B cell (primary cell): Measurements from ENCODE around the gene SLC50A1. TPM values are rescaled to one million over a fixed set of nuclear protein-coding genes. Genes with fewer than 3 reads are reported as not detected.

Source experiments
- ATAC-seq: fragments of 200-7000 bp; cut with Tn5 transposase; one replicate; pipeline ENCODE4 v1.10.0; 2021; ENCODE audit warnings: low read depth, mild to moderate bottlenecking, moderate number of reproducible peaks, moderate library complexity
- CTCF ChIA-PET: fragments of 350-600 bp; sonication (Branson Sonifier 250); formaldehyde crosslinking; loops from one replicate; lab custom pipeline; 2021; ENCODE audit warnings: antibody characterized with exemption, inconsistent platforms; lab: Charles Lee
- POLR2A ChIA-PET: fragments of 350-600 bp; sonication (Branson Sonifier 250); formaldehyde crosslinking; loops from one replicate; lab custom pipeline; 2021; ENCODE audit warnings: antibody characterized with exemption; lab: Charles Lee
- DNase-seq: peaks from one replicate; pipeline ENCODE4 v3.0.0; 2013
- H2AFZ ChIP-seq: 2 replicates; pipeline ENCODE4 v1.6.1; 2012; ENCODE audit warnings: mild to moderate bottlenecking, low read depth, low read length; ENCODE audit not compliant: insufficient read depth, poor library complexity, severe bottlenecking
- H3K27ac ChIP-seq, 2 donors: 1 replicate in 1 of 2; 2 replicates in 1 of 2; pipeline ENCODE4 v1.5.1; 2012 to 2013; ENCODE audit warnings: low read length in 2 of 2, mild to moderate bottlenecking in 2 of 2, moderate library complexity in 1 of 2
- H3K27me3 ChIP-seq, 4 experiments: fragments of 200-600 bp in 1 of 4; sonication (generic) in 1 of 4; replicated peaks in 1 of 4; 1 replicate in 2 of 4; 2 replicates in 2 of 4; pipeline versions ENCODE4 v1.6.1 to v1.7.0; 2013 to 2016; ENCODE audit warnings: low read length in 3 of 4, mild to moderate bottlenecking in 2 of 4, mixed read lengths in 1 of 4, moderate library complexity in 1 of 4; ENCODE audit not compliant: insufficient read depth in 4 of 4, control insufficient read depth in 3 of 4; ENCODE audit errors: control extremely low read depth in 1 of 4
- H3K36me3 ChIP-seq, 2 experiments: replicated peaks in 1 of 2; 1 replicate in 1 of 2; 2 replicates in 1 of 2; pipeline versions ENCODE4 v1.6.1 to v1.7.1; 2013; ENCODE audit warnings: low read length in 1 of 2; ENCODE audit not compliant: insufficient read depth in 2 of 2, control insufficient read depth in 1 of 2; ENCODE audit errors: control extremely low read depth in 1 of 2, extremely low read depth in 1 of 2
- H3K4me1 ChIP-seq, 2 donors: fragments of 200-600 bp in 1 of 2; sonication (generic) in 1 of 2; 1 replicate in 1 of 2; 2 replicates in 1 of 2; pipeline versions ENCODE4 v1.5.1 to v1.6.1; 2013 to 2017; ENCODE audit warnings: low read length in 2 of 2; ENCODE audit not compliant: control insufficient read depth in 2 of 2, insufficient read depth in 2 of 2
- H3K4me2 ChIP-seq: replicated peaks from 2 replicates; pipeline ENCODE3; 2012; ENCODE audit warnings: mild to moderate bottlenecking, low read depth, low read length; ENCODE audit not compliant: poor library complexity, severe bottlenecking
- H3K4me3 ChIP-seq, 5 experiments: fragments of 200-600 bp in 1 of 5; sonication (generic) in 1 of 5; 1 replicate in 3 of 5; 2 replicates in 2 of 5; pipeline versions ENCODE4 v1.5.1 to v1.7.0; 2011 to 2016; ENCODE audit warnings: low read length in 4 of 5, mild to moderate bottlenecking in 4 of 5, low read depth in 2 of 5, control low read depth in 1 of 5, moderate library complexity in 1 of 5; ENCODE audit not compliant: insufficient read depth in 1 of 5; ENCODE audit errors: control extremely low read depth in 1 of 5, extremely low read depth in 1 of 5
- H3K79me2 ChIP-seq: fragments of 200-600 bp; sonication (generic); one replicate; pipeline ENCODE4 v1.6.0; 2016; ENCODE audit warnings: low read length; ENCODE audit not compliant: control insufficient read depth, insufficient read depth
- H3K9ac ChIP-seq: fragments of 200-600 bp; sonication (generic); 2 replicates; pipeline ENCODE4 v1.6.1; 2017; ENCODE audit warnings: mild to moderate bottlenecking, low read length, moderate library complexity
- H3K9me3 ChIP-seq, 3 donors: one replicate each; pipeline versions ENCODE4 v1.6.1 to v1.7.1; 2013; ENCODE audit warnings: low read length in 2 of 3; ENCODE audit not compliant: control insufficient read depth in 2 of 3, insufficient read depth in 1 of 3; ENCODE audit errors: control extremely low read depth in 1 of 3
- H4K20me1 ChIP-seq: 2 replicates; pipeline ENCODE4 v1.6.0; 2012; ENCODE audit warnings: mild to moderate bottlenecking, low read length; ENCODE audit not compliant: insufficient read depth, control insufficient read depth, poor library complexity, severe bottlenecking
- H3K27ac Mint-ChIP-seq: one replicate; pipeline ENCODE4 v1.8.0; 2021; ENCODE audit warnings: mixed read lengths
- H3K27me3 Mint-ChIP-seq: one replicate; pipeline ENCODE4 v1.8.0; 2021; ENCODE audit warnings: mixed read lengths
- H3K4me1 Mint-ChIP-seq: one replicate; pipeline ENCODE4 v1.8.0; 2021; ENCODE audit warnings: mixed read lengths
- H3K4me3 Mint-ChIP-seq: one replicate; pipeline ENCODE4 v1.8.0; 2021; ENCODE audit warnings: mixed read lengths
- H3K9me3 Mint-ChIP-seq: one replicate; pipeline ENCODE4 v1.8.0; 2022; ENCODE audit warnings: mixed read lengths; ENCODE audit not compliant: insufficient read depth
- EZH2 ChIP-seq: IDR thresholded peaks from 2 replicates; pipeline ENCODE4 v1.6.1; 2012; ENCODE audit warnings: borderline replicate concordance, low read depth, mild to moderate bottlenecking, moderate library complexity, low read length; ENCODE audit not compliant: insufficient read depth, poor library complexity, severe bottlenecking
- WGBS: methylation state at CpG from one replicate; pipeline ENCODE4 v1.1.5; 2013; ENCODE audit warnings: missing lambda C conversion rate; ENCODE audit not compliant: insufficient coverage; 5-methylcytosine and 5-hydroxymethylcytosine counted together
- intact Hi-C: fragments of 100-400 bp; cut with micrococcal nuclease; formaldehyde crosslinking; loops from one replicate; pipeline ENCODE4 v1.10.0; 2022
- polyA plus RNA-seq: library from polyadenylated mRNA; depleted of rRNA; stranded (reverse); fragments of >200 nt; gene quantifications from 2 replicates; pipeline ENCODE4 v1.2.3, GENCODE V29; 2012
- total RNA-seq, 2 donors: library from RNA; stranded (reverse); fragments of 120-200 nt in 1 of 2; gene quantifications; 1 replicate in 1 of 2; 2 replicates in 1 of 2; pipeline versions ENCODE4 v1.2.3 to v1.2.4, GENCODE V29; 2013 to 2022
- TF ChIP-seq, protein P1 (sequence below): fragments of 200-600 bp; IDR thresholded peaks from one replicate; pipeline ENCODE4 v1.8.0; 2022; ENCODE audit warnings: antibody characterized with exemption, mild to moderate bottlenecking

The SLC50A1 gene
- total and polyA plus RNA-seq, 2 donors (not counting 1 experiment from before 2014, with no cell fraction given) = 62.8 to 86.8 TPM

DNA sequence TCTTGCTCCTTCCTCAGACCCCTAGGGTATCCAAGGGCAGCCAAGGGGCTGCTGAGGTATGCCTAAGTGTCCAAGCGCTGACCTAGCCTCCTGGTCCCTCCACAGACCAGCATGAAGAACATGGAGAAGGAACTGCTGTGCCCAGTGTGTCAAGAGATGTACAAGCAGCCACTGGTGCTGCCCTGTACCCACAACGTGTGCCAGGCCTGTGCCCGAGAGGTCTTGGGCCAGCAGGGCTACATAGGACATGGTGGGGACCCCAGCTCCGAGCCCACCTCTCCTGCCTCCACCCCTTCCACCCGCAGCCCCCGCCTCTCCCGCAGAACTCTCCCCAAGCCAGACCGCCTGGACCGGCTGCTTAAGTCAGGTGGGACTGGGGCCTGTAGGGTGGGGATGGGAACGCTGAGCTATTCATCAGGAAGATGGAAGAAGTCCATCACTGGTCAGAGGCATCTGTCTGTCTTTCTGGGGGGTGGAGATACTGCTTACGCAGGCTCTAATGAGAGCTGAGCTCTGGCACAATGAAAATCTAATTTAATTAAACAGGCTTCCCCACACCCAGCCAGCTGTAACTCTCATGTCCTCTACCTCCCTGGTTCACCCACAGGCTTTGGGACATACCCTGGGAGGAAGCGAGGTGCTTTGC is 39.8 kb downstream of the SLC50A1 start:
- Histone ChIP-seq H3K9ac (no peak overlapping the region), H3K36me3 (peaks cover 0 to 6% of the 10 kb centered on the region in 2 experiments), H3K27me3 (no peaks in the 10 kb centered on the region), H3K4me1 (peaks cover 24 to 33% of the 10 kb centered on the region in 2 donors), H2AFZ (no peak overlapping the region), H3K4me3 (no peak overlapping the region), H3K27ac (no peak overlapping the region), H4K20me1 (no peaks in the 10 kb centered on the region), H3K4me2 (no peak overlapping the region), H3K9me3 (no peaks in the 10 kb centered on the region), H3K79me2 (peaks cover 29% of the 10 kb centered on the region)
- CTCF ChIA-PET = interaction anchor here (0.6 to 12.7 kb wide), 15 partner anchors 10 to 394 kb away, joined by 3 to 196 read pairs (median 4); partner anchors contain the start of genes MTX1 and THBS3
- Mint-ChIP-seq H3K27ac (no peak overlapping the region), H3K4me1 (peaks cover 35% of the 10 kb centered on the region), H3K4me3 (peak overlapping the region; percentile 45), H3K27me3 (no peaks in the 10 kb centered on the region), H3K9me3 (no peaks in the 10 kb centered on the region)
- TF ChIP-seq, protein P1, sequence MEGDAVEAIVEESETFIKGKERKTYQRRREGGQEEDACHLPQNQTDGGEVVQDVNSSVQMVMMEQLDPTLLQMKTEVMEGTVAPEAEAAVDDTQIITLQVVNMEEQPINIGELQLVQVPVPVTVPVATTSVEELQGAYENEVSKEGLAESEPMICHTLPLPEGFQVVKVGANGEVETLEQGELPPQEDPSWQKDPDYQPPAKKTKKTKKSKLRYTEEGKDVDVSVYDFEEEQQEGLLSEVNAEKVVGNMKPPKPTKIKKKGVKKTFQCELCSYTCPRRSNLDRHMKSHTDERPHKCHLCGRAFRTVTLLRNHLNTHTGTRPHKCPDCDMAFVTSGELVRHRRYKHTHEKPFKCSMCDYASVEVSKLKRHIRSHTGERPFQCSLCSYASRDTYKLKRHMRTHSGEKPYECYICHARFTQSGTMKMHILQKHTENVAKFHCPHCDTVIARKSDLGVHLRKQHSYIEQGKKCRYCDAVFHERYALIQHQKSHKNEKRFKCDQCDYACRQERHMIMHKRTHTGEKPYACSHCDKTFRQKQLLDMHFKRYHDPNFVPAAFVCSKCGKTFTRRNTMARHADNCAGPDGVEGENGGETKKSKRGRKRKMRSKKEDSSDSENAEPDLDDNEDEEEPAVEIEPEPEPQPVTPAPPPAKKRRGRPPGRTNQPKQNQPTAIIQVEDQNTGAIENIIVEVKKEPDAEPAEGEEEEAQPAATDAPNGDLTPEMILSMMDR = no peak
- no peak for TF ChIP-seq EZH2
- 96% methylated on average over 8 of the region's 12 CpGs for WGBS
- POLR2A ChIA-PET = interaction anchor here (0.6 to 2.4 kb wide), 3 partner anchors 18 to 52 kb away, joined by 3 to 15 read pairs (median 8); partner anchors contain the start of gene SLC50A1
- no peak for ATAC-seq
- intact Hi-C loops = no loop called here
- DNase-seq = peak; percentile 37

DNA sequence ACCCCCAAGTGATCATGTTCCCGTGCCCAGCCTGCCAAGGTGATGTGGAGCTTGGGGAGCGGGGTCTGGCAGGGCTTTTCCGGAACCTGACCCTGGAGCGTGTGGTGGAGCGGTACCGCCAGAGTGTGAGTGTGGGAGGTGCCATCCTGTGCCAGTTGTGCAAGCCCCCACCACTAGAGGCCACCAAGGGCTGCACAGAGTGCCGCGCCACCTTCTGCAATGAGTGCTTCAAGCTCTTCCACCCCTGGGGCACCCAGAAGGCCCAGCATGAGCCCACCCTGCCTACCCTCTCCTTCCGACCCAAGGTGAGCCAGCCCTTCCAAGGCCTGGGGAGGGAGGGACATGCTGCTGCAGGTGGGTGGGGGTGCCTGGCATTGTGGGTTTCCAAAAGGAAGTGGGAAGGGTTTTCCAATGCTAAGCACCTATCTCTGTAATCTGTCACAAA is 40.3 kb downstream of the SLC50A1 start:
- TF ChIP-seq, protein P1 = no peak
- TF ChIP-seq EZH2 = no peak
- Histone ChIP-seq H3K4me3 (no peak overlapping the region), H3K27ac (no peak overlapping the region), H4K20me1 (no peaks in the 10 kb centered on the region), H3K36me3 (peaks cover 0 to under 1% of the 10 kb centered on the region in 2 experiments), H3K9ac (no peak overlapping the region), H3K4me2 (no peak overlapping the region), H3K9me3 (no peaks in the 10 kb centered on the region), H3K27me3 (no peaks in the 10 kb centered on the region), H3K79me2 (peaks cover 24% of the 10 kb centered on the region), H2AFZ (no peak overlapping the region), H3K4me1 (peaks cover 24 to 33% of the 10 kb centered on the region in 2 donors)
- no peak for ATAC-seq
- no peak overlapping the region for H3K27ac Mint-ChIP-seq
- CTCF ChIA-PET = interaction anchor here (0.6 to 12.7 kb wide), 7 partner anchors 9 to 393 kb away, joined by 3 to 196 read pairs (median 31); partner anchors contain the start of genes MTX1 and THBS3
- H3K9me3 Mint-ChIP-seq = no peaks in the 10 kb centered on the region
- POLR2A ChIA-PET = interaction anchor here (0.6 to 2.4 kb wide), 3 partner anchors 18 to 52 kb away, joined by 3 to 15 read pairs (median 8); partner anchors contain the start of gene SLC50A1
- DNase-seq = peak; percentile 42
- intact Hi-C loops = loop anchor here (1.0 to 2.0 kb wide), 4 partner anchors 17 to 147 kb away; partner anchors contain the start of gene MTX1
- no peaks in the 10 kb centered on the region for H3K27me3 Mint-ChIP-seq
- H3K4me1 Mint-ChIP-seq = peaks cover 35% of the 10 kb centered on the region
- WGBS = 92% methylated on average over 6 of the region's 9 CpGs
- H3K4me3 Mint-ChIP-seq = peak overlapping the region; percentile 33
